ENCODE data around the gene MCUB.

The MCUB gene

GRCh38 chr4:109702950-109703663 lies 143.1 kb downstream of the MCUB start, which contains the start of gene CASP6:
CASP6 (minus strand) TSS chr4:109703445; CDS start chr4:109703395, 50 bp downstream.
- ATAC-seq (peak; percentile 88), DNase-seq (peak; percentile 81 to 84)
- peak within 1 kb of the TSS; percentile 97 to 99 for H3K27ac Mint-ChIP-seq
- H3K9me3 Mint-ChIP-seq = no peaks in the 10 kb centered on the region
- H3K27me3 Mint-ChIP-seq = no peaks in the 10 kb centered on the region
- H3K4me3 Mint-ChIP-seq = peak within 1 kb of the TSS; percentile 89 to 90
- H3K4me1 Mint-ChIP-seq = peaks cover 44% of the 10 kb centered on the region

- Mint-ChIP-seq H3K4me3 (peak overlapping the region; percentile 89 to 90), H3K4me1 (peaks cover 37% of the 10 kb centered on the region), H3K9me3 (no peaks in the 10 kb centered on the region), H3K27ac (peak overlapping the region; percentile 77 to 97), H3K27me3 (no peaks in the 10 kb centered on the region)
- no peak for ATAC-seq
- DNase-seq = no peak
Measured at GRCh38 chr4:109703664-109704361, 143.8 kb downstream of the MCUB start.

GRCh38 chr4:109708435-109708834 lies 148.4 kb downstream of the MCUB start:
- H3K4me3 Mint-ChIP-seq = no peak overlapping the region
- H3K27ac Mint-ChIP-seq = no peak overlapping the region
- H3K4me1 Mint-ChIP-seq = peaks cover 8% of the 10 kb centered on the region
- H3K27me3 Mint-ChIP-seq = no peaks in the 10 kb centered on the region
- no peak for ATAC-seq
- H3K9me3 Mint-ChIP-seq = no peaks in the 10 kb centered on the region
- DNase-seq = no peak

GRCh38 chr4:109708990-109709389 lies 148.9 kb downstream of the MCUB start:
- Mint-ChIP-seq H3K27me3 (no peaks in the 10 kb centered on the region), H3K27ac (no peak overlapping the region), H3K9me3 (no peaks in the 10 kb centered on the region), H3K4me1 (peaks cover 2% of the 10 kb centered on the region), H3K4me3 (no peak overlapping the region)
- ATAC-seq (no peak), DNase-seq (no peak)

GRCh38 chr4:109713500-109713899 lies 153.5 kb downstream of the MCUB start:
- Mint-ChIP-seq H3K4me3 (no peak overlapping the region), H3K27ac (no peak overlapping the region), H3K27me3 (no peaks in the 10 kb centered on the region), H3K9me3 (no peaks in the 10 kb centered on the region), H3K4me1 (no peaks in the 10 kb centered on the region)
- no peak for DNase-seq
- ATAC-seq = no peak

GRCh38 chr4:109718759-109719158 lies 158.7 kb downstream of the MCUB start:
- DNase-seq (no peak), ATAC-seq (no peak)
- Mint-ChIP-seq H3K27me3 (no peaks in the 10 kb centered on the region), H3K4me3 (no peak overlapping the region), H3K4me1 (peaks cover 13% of the 10 kb centered on the region), H3K27ac (no peak overlapping the region), H3K9me3 (no peaks in the 10 kb centered on the region)

GRCh38 chr4:109719604-109720003 lies 159.6 kb downstream of the MCUB start:
- Mint-ChIP-seq H3K4me3 (no peak overlapping the region), H3K4me1 (peaks cover 13% of the 10 kb centered on the region), H3K27ac (no peak overlapping the region), H3K9me3 (no peaks in the 10 kb centered on the region), H3K27me3 (no peaks in the 10 kb centered on the region)
- DNase-seq = no peak
- no peak for ATAC-seq

GRCh38 chr4:109721033-109721432 lies 161.0 kb downstream of the MCUB start:
- DNase-seq (no peak), ATAC-seq (no peak)
- Mint-ChIP-seq H3K4me3 (no peak overlapping the region), H3K4me1 (peaks cover 18% of the 10 kb centered on the region), H3K9me3 (no peaks in the 10 kb centered on the region), H3K27me3 (no peaks in the 10 kb centered on the region), H3K27ac (no peak overlapping the region)

- no peak overlapping the region for H3K4me3 Mint-ChIP-seq
- H3K4me1 Mint-ChIP-seq = peaks cover 28% of the 10 kb centered on the region
- no peaks in the 10 kb centered on the region for H3K27me3 Mint-ChIP-seq
- ATAC-seq (no peak), DNase-seq (no peak)
- H3K27ac Mint-ChIP-seq = no peak overlapping the region
- H3K9me3 Mint-ChIP-seq = no peaks in the 10 kb centered on the region
Measured at GRCh38 chr4:109722357-109722756, 162.3 kb downstream of the MCUB start.

GRCh38 chr4:109723110-109723509 lies 163.1 kb downstream of the MCUB start:
- H3K4me3 Mint-ChIP-seq = no peak overlapping the region
- DNase-seq (no peak), ATAC-seq (no peak)
- H3K27ac Mint-ChIP-seq = no peak overlapping the region
- peaks cover 34% of the 10 kb centered on the region for H3K4me1 Mint-ChIP-seq
- H3K9me3 Mint-ChIP-seq = no peaks in the 10 kb centered on the region
- no peaks in the 10 kb centered on the region for H3K27me3 Mint-ChIP-seq

- no peak for DNase-seq
- Mint-ChIP-seq H3K27ac (no peak overlapping the region), H3K27me3 (no peaks in the 10 kb centered on the region)
Measured at GRCh38 chr4:109728385-109728784, 168.3 kb downstream of the MCUB start.

GRCh38 chr4:109729117-109729717 lies 169.2 kb downstream of the MCUB start:
- H3K27me3 Mint-ChIP-seq = no peaks in the 10 kb centered on the region
- H3K4me3 Mint-ChIP-seq = peak overlapping the region; percentile 91 to 95
- peaks cover 30% of the 10 kb centered on the region for H3K4me1 Mint-ChIP-seq
- peak overlapping the region; percentile 77 to 85 for H3K27ac Mint-ChIP-seq
- DNase-seq (no peak), ATAC-seq (no peak)
- H3K9me3 Mint-ChIP-seq = no peaks in the 10 kb centered on the region

More at GRCh38 chr4:109728385-109728784, 168.3 kb downstream of the MCUB start:
- Mint-ChIP-seq H3K9me3 (no peaks in the 10 kb centered on the region), H3K4me1 (peaks cover 30% of the 10 kb centered on the region), H3K4me3 (peak overlapping the region; percentile 91 to 95)
- ATAC-seq = no peak

- Mint-ChIP-seq H3K4me3 (peak within 1 kb of the TSS; percentile 91 to 95), H3K27ac (peak within 1 kb of the TSS; percentile 77 to 91), H3K4me1 (peaks cover 30% of the 10 kb centered on the region), H3K27me3 (no peaks in the 10 kb centered on the region), H3K9me3 (no peaks in the 10 kb centered on the region)
- DNase-seq (peak; percentile 79 to 82), ATAC-seq (peak; percentile 93)
Measured at GRCh38 chr4:109729718-109730618, 169.9 kb downstream of the MCUB start, which contains the start of gene PLA2G12A. PLA2G12A (minus strand) TSS chr4:109730070; CDS start chr4:109729809, 261 bp downstream.

- H3K27ac Mint-ChIP-seq = peak overlapping the region; percentile 24 to 91
- no peaks in the 10 kb centered on the region for H3K9me3 Mint-ChIP-seq
- peaks cover 26% of the 10 kb centered on the region for H3K4me1 Mint-ChIP-seq
- DNase-seq = no peak
- peak overlapping the region; percentile 81 to 84 for H3K4me3 Mint-ChIP-seq
- no peaks in the 10 kb centered on the region for H3K27me3 Mint-ChIP-seq
- no peak for ATAC-seq
Measured at GRCh38 chr4:109730619-109731545, 170.8 kb downstream of the MCUB start.
